ENCODE measurements around the gene SLC8A2.

Gene SLC8A2

DNA sequence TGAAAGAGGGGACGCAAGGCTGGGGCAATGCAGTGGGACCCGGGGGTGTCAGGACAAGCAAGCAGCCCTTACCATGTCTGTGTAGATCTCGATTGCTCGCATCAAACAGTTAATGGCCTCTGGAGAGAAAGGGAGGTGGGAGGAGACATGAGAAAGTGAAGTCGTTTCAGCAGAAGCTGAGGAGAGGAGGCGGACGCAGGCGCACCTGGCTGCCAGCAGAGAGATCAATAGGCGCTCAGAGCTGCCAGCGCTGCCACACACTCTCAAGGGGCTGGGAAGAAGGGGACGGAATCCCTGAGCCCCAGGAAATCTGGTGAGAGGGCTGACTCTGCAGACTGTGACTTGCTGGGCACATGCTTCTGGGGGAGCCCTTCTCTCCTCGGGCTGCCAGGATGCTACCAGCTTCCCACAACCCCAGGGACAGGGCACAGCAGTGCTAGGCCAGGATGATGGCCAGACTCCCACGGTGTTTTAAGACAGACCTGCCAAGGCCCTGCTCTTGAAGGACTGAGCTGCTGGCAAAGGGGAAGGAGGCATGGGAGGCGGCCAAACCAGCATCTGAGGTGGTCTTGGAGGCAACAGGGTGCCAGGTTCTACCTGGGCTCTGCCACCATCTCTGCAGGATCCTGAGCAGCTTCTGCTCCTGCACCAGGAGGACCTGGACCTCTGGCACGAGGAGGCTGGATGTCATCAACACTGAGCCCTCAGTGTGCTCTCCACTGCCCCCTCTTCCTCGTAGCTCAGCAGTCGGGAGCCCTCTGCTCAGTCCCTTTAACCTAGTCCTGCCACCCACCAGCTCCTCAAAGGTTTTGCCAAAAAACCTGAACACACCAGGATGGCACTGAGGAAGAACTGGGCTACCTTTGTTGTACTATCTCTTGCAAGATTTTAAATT is 24.0 kb upstream of the SLC8A2 start:
- Mint-ChIP-seq H3K4me3 (no peak overlapping the region), H3K36me3 (ENCODE audit: low read depth) (peaks cover 13% of the 10 kb centered on the region), H3K27ac (no peak overlapping the region), H3K4me1 (ENCODE audit: low read depth) (no peaks in the 10 kb centered on the region), H3K9me3 (no peaks in the 10 kb centered on the region), H3K27me3 (ENCODE audit: low read depth) (no peaks in the 10 kb centered on the region)
- no peak for DNase-seq (ENCODE audit: low spot score)

DNA sequence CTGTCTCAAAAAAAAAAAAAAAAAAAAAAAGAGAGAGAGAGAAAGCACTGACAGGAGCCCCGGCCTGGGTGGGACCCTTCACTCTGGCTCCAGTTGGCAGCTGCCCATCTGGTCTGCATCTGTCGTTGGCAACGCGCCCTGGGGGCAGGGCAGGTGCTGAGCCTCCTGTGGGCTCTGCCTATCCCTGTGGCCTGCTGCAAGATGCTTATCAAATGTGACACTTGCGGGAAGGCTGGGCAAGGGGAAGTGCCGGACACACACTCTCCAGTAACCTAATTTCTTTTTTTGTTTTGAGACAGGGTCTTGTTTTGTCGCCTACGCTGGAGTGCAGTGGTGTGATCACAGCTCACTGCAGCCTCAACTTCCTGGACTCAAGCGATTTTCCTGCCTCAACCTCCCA is 23.0 kb upstream of the SLC8A2 start:
- Mint-ChIP-seq H3K9me3 (no peaks in the 10 kb centered on the region), H3K27ac (no peak overlapping the region), H3K36me3 (ENCODE audit: low read depth) (peaks cover 18% of the 10 kb centered on the region), H3K4me3 (no peak overlapping the region), H3K4me1 (ENCODE audit: low read depth) (no peaks in the 10 kb centered on the region), H3K27me3 (ENCODE audit: low read depth) (no peaks in the 10 kb centered on the region)
- DNase-seq (ENCODE audit: low spot score) = no peak

DNA sequence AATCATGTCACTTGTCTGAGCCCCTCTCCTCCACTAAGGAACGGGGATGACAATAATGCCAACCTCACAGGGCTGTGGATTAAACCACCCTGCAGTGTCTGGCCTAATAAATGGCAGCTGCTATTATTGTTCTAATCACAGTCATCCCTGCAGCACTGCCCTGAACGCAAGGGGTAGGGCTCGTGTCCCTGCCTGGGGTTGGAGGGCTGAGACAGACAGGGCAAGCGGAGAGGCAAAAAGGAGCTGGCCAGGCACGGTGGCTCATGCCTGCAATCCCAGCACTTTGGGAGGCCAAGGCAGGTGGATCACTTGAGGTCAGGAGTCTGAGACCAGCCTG is 22.5 kb upstream of the SLC8A2 start:
- Mint-ChIP-seq H3K4me1 (ENCODE audit: low read depth) (no peaks in the 10 kb centered on the region), H3K9me3 (no peaks in the 10 kb centered on the region), H3K36me3 (ENCODE audit: low read depth) (peaks cover 18% of the 10 kb centered on the region), H3K27ac (no peak overlapping the region), H3K4me3 (no peak overlapping the region), H3K27me3 (ENCODE audit: low read depth) (no peaks in the 10 kb centered on the region)
- DNase-seq (ENCODE audit: low spot score) = no peak

DNA sequence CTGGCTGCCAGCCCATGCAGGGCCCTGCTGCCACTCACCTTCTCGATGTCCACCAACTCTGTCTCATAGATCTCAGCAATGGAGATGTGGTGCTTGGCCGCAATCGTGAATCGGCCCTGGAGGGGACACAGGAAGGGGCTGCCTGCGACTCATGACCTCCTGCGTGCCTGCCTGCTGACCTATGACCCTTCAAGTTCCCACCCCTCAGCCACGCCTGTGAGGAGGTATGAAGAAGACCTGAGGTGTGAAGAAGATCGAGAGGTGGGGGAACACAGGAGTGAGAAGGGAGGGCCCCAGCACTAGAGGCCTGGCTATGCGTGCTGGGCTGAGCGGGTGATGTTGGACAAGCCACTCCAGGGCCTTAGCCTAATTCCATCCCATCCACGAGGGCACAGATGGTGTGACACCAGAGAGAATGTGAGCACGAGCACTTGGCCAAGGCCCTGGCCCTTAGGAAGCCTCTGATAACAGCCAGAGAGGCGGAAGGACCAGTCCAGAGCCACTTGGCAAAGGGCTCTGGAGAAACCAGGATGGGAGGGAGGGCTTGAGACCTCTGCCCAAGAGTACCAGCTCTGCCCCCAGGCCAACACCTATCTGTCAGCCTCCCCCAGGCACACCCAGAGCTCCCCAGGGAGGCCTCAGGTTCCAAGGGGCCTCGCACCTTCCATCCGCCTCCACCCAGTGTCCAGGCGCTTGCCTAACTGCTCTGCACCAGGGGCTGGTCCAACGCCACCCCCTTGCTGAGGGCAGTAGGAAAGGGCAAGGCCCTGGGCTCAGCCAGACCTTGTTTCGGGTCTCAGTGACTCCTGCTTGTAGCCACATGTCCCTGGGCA is 21.9 kb upstream of the SLC8A2 start:
- Mint-ChIP-seq H3K4me1 (ENCODE audit: low read depth) (no peaks in the 10 kb centered on the region), H3K9me3 (no peaks in the 10 kb centered on the region), H3K27ac (peak overlapping the region; percentile 7), H3K4me3 (no peak overlapping the region), H3K36me3 (ENCODE audit: low read depth) (peaks cover 15% of the 10 kb centered on the region), H3K27me3 (ENCODE audit: low read depth) (no peaks in the 10 kb centered on the region)
- DNase-seq (ENCODE audit: low spot score) = no peak

DNA sequence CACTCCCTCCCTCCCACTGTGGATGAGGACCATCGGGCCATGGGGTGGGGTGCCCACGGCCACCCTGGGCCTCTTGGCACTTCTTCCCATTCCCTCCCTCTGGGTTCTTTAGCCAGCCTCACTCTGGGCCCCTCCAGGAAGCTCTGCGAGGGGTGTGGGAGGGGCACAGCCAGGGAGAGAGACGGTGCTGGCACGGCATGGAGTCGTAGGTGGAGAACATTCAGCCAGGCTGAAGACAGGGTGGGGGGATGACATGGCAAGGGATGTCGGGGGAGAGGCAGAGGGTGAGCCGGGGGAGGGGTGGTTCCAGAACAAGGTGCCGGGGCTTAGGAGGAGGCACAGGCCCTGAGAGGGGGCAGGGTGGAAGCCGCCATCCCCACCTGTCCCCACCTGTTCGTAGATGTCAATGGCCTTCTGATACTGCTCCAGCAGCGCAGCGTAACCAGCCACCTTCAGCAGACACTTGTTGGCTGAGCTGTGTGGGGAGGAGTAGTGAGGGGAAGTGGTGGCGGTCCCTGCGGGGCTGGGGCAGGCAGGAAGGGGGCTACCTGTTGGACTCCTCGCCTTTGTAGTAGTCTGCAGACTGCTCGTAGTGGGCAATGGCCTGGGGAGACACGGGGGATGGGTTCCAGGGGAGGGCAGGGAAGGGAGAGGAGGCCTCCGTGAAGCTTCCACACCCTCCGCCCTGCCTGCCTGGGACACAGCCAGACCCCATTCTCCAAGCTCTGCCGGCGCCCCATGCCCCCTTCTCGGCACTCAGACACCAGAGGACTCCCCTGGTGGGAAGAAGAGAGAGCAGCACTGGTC is 21.1 kb upstream of the SLC8A2 start:
- H3K4me3 Mint-ChIP-seq = no peak overlapping the region
- H3K27ac Mint-ChIP-seq = no peak overlapping the region
- H3K4me1 Mint-ChIP-seq (ENCODE audit: low read depth) = no peaks in the 10 kb centered on the region
- peaks cover 14% of the 10 kb centered on the region for H3K36me3 Mint-ChIP-seq (ENCODE audit: low read depth)
- no peak for DNase-seq (ENCODE audit: low spot score)
- no peaks in the 10 kb centered on the region for H3K9me3 Mint-ChIP-seq
- H3K27me3 Mint-ChIP-seq (ENCODE audit: low read depth) = no peaks in the 10 kb centered on the region

DNA sequence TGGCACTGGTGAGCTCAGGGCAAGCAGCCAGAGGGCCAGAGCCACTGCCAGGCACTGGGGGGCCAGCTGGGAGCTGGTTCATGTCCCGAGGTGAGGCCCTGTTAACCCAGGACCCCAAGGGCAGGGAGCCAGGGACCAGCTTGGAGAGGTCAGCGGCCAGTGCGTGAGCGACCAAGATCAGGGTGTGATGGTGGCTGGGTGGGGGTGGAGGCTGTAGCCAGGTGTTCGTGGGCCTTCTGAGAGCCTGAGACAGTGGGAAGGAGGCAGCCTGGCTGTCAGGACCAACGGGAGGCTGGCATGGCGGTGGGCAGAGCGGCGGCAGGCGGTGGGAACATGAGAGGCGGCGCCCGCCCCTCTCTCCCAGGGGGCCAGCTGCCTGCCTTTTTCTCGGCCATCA is 20.4 kb upstream of the SLC8A2 start:
- peaks cover 3% of the 10 kb centered on the region for H3K4me1 Mint-ChIP-seq (ENCODE audit: low read depth)

DNA sequence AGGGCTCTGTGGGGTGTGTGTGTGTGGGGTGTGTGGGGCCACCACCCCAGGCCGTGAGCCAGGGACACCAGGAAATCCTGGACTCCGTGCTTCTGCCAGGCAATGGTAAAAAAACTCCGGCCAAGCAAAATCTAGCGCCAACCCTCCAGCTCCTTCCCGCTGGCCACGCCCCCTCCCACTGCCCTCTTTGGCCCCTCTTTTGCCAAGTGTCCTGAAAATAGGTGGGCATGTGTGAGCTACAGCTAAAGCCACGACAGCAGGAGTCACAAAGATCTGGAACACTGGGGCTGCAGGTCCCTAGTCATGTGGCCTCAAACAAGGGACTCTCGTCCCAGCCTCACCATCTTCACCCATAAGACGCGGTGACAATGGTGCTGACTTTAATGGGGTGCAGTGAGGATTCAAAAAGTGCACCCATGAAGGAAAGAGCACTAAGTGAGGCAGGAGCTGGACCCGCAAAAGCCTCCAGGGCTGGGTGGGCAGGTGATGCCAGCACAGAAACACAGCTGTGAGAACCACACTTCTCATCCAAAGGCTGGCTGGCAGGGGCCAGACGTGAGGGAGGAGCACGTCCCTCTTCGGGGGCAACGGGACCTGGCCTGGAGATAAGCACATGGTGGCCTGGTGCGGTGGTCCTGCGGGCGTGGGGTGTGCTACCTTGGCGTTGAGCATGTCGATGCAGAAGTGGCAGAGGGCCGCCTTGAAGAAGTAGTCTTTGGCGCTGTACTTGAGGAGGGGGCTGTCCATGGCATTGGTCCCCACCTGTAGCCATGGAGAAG is 19.9 kb upstream of the SLC8A2 start:
- no peak for DNase-seq (ENCODE audit: low spot score)
- Mint-ChIP-seq H3K27me3 (ENCODE audit: low read depth) (no peaks in the 10 kb centered on the region), H3K27ac (no peak overlapping the region), H3K9me3 (no peaks in the 10 kb centered on the region), H3K36me3 (ENCODE audit: low read depth) (peaks cover 9% of the 10 kb centered on the region), H3K4me3 (no peak overlapping the region), H3K4me1 (ENCODE audit: low read depth) (peaks cover 6% of the 10 kb centered on the region)

More for the DNA sequence above, 20.4 kb upstream of the SLC8A2 start:
- no peaks in the 10 kb centered on the region for H3K9me3 Mint-ChIP-seq
- no peak overlapping the region for H3K4me3 Mint-ChIP-seq
- H3K27ac Mint-ChIP-seq = no peak overlapping the region
- no peaks in the 10 kb centered on the region for H3K27me3 Mint-ChIP-seq (ENCODE audit: low read depth)
- no peak for DNase-seq (ENCODE audit: low spot score)
- peaks cover 12% of the 10 kb centered on the region for H3K36me3 Mint-ChIP-seq (ENCODE audit: low read depth)

DNA sequence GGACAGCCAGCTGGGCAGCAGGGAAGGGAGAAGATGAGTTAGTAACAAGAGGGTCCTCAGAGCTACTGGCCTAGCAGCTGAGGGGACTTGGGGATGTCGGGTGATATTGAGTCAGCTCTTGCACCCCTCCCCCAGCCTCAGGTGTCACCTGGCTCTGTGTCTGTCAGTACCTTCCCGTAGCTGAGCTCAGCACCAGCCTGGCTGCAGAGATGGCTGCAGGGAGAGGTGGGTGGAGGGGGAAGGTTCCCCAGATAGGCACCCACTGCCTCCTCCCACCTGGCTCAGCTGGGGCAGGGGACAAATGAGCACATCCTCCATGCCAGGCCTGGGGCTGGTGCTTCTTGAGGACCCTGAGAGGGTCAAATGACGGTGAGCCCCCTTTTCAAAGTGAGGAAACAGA is 19.2 kb upstream of the SLC8A2 start:
- H3K36me3 Mint-ChIP-seq (ENCODE audit: low read depth) = peaks cover 9% of the 10 kb centered on the region
- no peak overlapping the region for H3K27ac Mint-ChIP-seq
- no peaks in the 10 kb centered on the region for H3K27me3 Mint-ChIP-seq (ENCODE audit: low read depth)
- DNase-seq (ENCODE audit: low spot score) = no peak
- peaks cover 6% of the 10 kb centered on the region for H3K4me1 Mint-ChIP-seq (ENCODE audit: low read depth)
- no peak overlapping the region for H3K4me3 Mint-ChIP-seq
- no peaks in the 10 kb centered on the region for H3K9me3 Mint-ChIP-seq

DNA sequence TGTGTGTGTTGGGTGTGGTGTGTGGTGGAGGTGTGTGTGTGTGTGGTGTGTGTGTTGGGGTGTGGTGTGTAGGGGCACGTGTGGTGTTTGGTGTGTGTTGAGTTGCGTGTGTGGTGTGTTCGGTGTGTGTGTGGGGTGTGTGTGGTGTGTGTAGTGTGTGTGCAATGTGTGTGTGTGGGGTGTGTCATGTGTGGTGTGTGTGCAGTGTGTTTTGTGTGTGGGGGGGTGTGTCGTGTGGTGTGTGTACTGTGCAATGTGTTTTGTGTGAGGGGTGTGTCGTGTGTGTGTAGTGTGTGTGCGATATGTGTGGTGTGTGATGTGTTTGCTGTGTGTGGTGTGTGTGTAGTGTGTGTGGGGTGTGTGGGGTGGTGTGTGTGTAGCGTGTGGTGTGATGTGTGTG is 18.3 kb upstream of the SLC8A2 start:
- Mint-ChIP-seq H3K9me3 (no peaks in the 10 kb centered on the region), H3K36me3 (ENCODE audit: low read depth) (peaks cover 13% of the 10 kb centered on the region), H3K4me1 (ENCODE audit: low read depth) (peaks cover 12% of the 10 kb centered on the region), H3K27me3 (ENCODE audit: low read depth) (no peaks in the 10 kb centered on the region), H3K27ac (peak overlapping the region; percentile 5), H3K4me3 (no peak overlapping the region)
- no peak for DNase-seq (ENCODE audit: low spot score)

DNA sequence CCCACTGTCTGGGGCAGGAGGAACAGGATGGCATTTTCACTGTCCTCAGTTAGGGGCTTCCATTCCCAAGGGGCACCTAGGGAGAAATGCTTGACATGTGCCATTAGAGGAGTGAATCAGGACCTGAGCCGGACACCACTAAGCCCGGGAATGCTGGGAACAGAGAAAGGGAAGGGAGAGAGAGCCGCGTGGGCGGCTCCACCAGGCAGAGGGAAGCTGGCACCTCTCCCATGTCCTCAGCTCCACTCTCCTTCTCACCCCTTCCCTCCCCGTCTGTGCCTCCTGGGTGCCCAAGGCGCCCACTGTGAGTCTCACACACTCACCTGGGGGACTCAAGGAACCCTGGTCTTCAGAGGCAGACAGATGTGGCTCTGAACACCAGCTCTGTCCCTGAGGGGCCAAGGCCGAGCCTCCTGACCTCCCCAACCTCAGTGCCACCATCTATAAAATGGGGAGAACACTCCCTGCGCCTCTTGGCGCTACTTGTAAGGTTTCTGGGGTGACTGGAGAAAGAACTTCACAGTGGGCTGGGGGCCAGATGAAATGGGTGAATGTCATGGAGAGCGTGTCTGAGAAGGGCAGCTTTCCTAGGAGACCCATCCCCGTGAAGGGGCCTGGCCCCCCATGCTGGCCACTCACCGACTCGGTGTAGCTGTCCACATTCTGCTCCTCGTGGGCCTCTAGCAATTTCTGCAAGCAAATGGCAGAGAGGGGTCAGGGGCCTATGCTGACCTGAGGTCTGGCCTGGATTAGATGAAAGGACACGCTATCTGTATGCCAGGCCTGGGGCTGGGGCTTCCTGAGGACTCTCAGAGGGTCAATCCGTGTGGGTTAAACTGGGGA is 17.6 kb upstream of the SLC8A2 start:
- H3K27me3 Mint-ChIP-seq (ENCODE audit: low read depth) = no peaks in the 10 kb centered on the region
- H3K27ac Mint-ChIP-seq = no peak overlapping the region
- no peaks in the 10 kb centered on the region for H3K9me3 Mint-ChIP-seq
- H3K4me3 Mint-ChIP-seq = no peak overlapping the region
- peaks cover 15% of the 10 kb centered on the region for H3K4me1 Mint-ChIP-seq (ENCODE audit: low read depth)
- peaks cover 15% of the 10 kb centered on the region for H3K36me3 Mint-ChIP-seq (ENCODE audit: low read depth)
- DNase-seq (ENCODE audit: low spot score) = no peak

DNA sequence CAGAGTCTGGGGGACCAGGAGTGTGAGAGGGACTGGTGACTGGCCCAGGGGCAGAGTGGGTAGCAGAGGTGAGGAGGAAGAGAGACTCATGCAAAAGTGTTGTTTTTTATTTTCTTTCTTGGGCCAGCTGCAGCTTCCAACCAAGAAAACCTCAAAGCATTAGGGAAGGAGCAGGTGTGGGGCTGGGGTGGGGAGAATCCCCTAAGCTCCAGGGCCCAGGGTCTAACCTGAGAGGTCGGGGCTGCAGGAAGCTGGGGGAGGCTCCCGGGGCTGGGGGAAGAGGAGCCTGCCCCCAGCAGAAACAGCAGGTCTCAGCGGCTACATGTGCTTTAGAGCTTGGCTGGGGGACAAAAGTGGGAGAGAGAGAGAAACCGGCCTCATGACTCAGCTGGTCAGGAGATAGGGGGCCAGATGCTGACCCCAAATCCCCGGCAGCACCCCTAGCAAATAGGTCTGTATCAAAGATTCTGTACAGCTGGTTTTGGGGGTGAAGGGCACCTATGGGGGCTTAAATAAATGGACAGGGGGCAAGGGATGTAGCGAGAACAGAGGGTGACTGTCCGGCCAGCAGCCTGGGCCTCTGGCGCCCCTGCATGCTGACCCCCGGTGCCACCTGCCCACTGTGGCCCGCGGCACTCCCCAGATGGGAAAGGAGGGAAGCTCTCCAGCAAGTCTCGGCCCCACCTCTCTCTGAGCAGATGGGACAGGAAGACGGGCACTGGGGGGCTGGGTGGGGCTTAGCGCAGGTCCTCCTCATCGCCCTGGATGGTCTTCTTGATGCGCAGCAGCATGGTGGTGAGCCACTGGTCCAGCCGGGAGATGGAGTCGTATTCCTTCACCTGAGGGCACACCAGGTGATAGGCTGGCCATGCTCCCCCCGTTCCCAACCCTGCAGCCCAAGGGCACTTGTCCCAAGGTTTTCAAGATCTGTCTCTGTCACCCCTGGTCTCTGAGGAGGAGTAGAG is 16.1 kb upstream of the SLC8A2 start:
- Mint-ChIP-seq H3K4me3 (no peak overlapping the region), H3K27ac (peak overlapping the region; percentile 49), H3K4me1 (ENCODE audit: low read depth) (peaks cover 20% of the 10 kb centered on the region), H3K27me3 (ENCODE audit: low read depth) (no peaks in the 10 kb centered on the region), H3K9me3 (no peaks in the 10 kb centered on the region), H3K36me3 (ENCODE audit: low read depth) (peaks cover 11% of the 10 kb centered on the region)
- no peak for DNase-seq (ENCODE audit: low spot score)

DNA sequence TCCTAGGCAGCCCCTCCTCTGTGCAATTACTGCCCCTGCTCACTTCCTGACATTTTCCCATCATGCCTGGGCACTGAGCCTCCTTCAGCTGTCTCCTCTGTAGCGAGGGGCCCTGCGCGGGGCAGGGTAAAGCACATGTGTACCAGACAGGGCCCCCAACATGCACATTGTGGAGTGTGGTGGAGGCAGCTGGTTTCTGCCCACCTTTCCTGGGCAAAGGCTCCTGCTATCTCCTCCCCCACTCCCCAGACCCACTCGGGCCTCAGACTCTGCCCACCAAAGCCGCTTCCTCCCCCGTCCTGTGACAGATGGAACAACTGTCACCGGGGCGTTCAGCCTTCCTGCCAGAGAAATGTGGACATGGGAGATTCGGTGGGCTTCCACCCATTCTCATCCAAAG is 15.2 kb upstream of the SLC8A2 start:
- peaks cover 20% of the 10 kb centered on the region for H3K4me1 Mint-ChIP-seq (ENCODE audit: low read depth)
- DNase-seq (ENCODE audit: low spot score) = no peak
- H3K27ac Mint-ChIP-seq = peak overlapping the region; percentile 36
- H3K36me3 Mint-ChIP-seq (ENCODE audit: low read depth) = peaks cover 11% of the 10 kb centered on the region
- H3K4me3 Mint-ChIP-seq = no peak overlapping the region
- no peaks in the 10 kb centered on the region for H3K9me3 Mint-ChIP-seq
- no peaks in the 10 kb centered on the region for H3K27me3 Mint-ChIP-seq (ENCODE audit: low read depth)

All from T-helper 2 cell treated with Interferon-gamma antibody and Interleukin-4, amounts not matched to agents 5 μg/mL and 100 μg/mL, for 36 hours (primary cell).